ENCODE data around the gene LRRC73. TPM values are rescaled to one million over a fixed set of nuclear protein-coding genes. Genes with fewer than 3 reads are reported as not detected.

The LRRC73 gene
- total and polyA plus RNA-seq, 2 of the 8 experiments (the other 6 are each of a cell fraction or from before 2014, with no cell fraction given) = 0.24 to 0.26 TPM

DNA sequence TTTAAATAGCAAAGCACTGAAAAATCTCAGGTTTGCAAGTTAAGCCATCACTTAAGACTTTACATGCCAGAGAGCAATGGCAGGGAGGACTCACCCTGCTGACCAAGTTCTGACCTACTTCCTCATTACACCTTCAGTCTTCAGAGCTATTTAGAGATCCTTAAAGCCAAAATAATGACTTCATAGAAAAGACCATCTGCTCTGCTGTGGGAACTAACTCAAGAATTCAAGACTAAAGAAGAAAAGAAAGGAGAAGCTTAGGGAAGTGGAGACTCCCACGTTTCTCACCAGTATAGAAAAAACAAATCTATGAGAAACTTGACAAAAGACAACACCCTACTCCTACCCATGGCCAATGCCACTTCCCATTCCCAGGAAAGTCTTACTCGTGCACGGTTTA lies 37.1 kb upstream of the LRRC73 start (continued):
- TF ChIP-seq, protein P1, sequence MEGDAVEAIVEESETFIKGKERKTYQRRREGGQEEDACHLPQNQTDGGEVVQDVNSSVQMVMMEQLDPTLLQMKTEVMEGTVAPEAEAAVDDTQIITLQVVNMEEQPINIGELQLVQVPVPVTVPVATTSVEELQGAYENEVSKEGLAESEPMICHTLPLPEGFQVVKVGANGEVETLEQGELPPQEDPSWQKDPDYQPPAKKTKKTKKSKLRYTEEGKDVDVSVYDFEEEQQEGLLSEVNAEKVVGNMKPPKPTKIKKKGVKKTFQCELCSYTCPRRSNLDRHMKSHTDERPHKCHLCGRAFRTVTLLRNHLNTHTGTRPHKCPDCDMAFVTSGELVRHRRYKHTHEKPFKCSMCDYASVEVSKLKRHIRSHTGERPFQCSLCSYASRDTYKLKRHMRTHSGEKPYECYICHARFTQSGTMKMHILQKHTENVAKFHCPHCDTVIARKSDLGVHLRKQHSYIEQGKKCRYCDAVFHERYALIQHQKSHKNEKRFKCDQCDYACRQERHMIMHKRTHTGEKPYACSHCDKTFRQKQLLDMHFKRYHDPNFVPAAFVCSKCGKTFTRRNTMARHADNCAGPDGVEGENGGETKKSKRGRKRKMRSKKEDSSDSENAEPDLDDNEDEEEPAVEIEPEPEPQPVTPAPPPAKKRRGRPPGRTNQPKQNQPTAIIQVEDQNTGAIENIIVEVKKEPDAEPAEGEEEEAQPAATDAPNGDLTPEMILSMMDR (IDR thresholded peaks at IDR 0.05; ENCODE audit: control extremely low read depth in 1 of 3, insufficient read depth in 1 of 3, low read depth in 1 of 3, low read length in 3 of 3) = no peak
- TF ChIP-seq CEBPB (IDR thresholded peaks at IDR 0.05; ENCODE audit: low read depth, low read length) (no peak), BCL11A (IDR thresholded peaks at IDR 0.05; ENCODE audit: low read depth in 2 of 2, low read length in 2 of 2) (no peak), POU5F1 (IDR thresholded peaks at IDR 0.05; ENCODE audit: low read depth, low read length) (no peak), ASH2L (IDR thresholded peaks at IDR 0.05; ENCODE audit: low read length) (no peak)
